Measurements from ENCODE around the gene AQR. TPM values are rescaled to one million over a fixed set of nuclear protein-coding genes. Genes with fewer than 3 reads are reported as not detected.
A peak's percentile ranks its signal among the peaks of the same experiment; 100 is the strongest.

The AQR gene
- total and polyA plus RNA-seq, 2 of the 13 experiments (the other 11 are each of a cell fraction or from before 2014, with no cell fraction given) = 18.7 to 31.3 TPM

GRCh38 chr15:34987609-34988026 lies 18.1 kb upstream of the AQR start (continued):
- TF ChIP-seq ARID5B (CRISPR knock-in tag; IDR thresholded peaks at IDR 0.05) = 0 out of 2 replicates have a peak, but pooled peaks have one; percentile 3
- TF ChIP-seq HBP1 (CRISPR knock-in tag; IDR thresholded peaks at IDR 0.05; ENCODE audit: low read depth) = no peak
- no peak for TF ChIP-seq ZNF788 (CRISPR knock-in tag; IDR thresholded peaks at IDR 0.05; ENCODE audit: borderline replicate concordance)
- no peak for TF ChIP-seq BCLAF1 (IDR thresholded peaks at IDR 0.05)
- TF ChIP-seq MAFG (CRISPR knock-in tag; IDR thresholded peaks at IDR 0.05) = no peak
- TF ChIP-seq ZNF709 (CRISPR knock-in tag; IDR thresholded peaks at IDR 0.05) = no peak
- peak; percentile 6; the same call in 1 of the 2 replicates for TF ChIP-seq FOXP4 (CRISPR knock-in tag; IDR thresholded peaks at IDR 0.05)
- no peak for TF ChIP-seq MXD1 (CRISPR knock-in tag; IDR thresholded peaks at IDR 0.05)
- no peak for TF ChIP-seq ZNF567 (CRISPR knock-in tag; IDR thresholded peaks at IDR 0.05; ENCODE audit: borderline replicate concordance)
- TF ChIP-seq HNF4A (CRISPR knock-in tag; IDR thresholded peaks at IDR 0.05) = peak; percentile 74
- peak; percentile 90; the same call in 1 of the 2 replicates for TF ChIP-seq FLYWCH1 (CRISPR knock-in tag; IDR thresholded peaks at IDR 0.05)
- no peak for TF ChIP-seq NFRKB (IDR thresholded peaks at IDR 0.05)
- no peak for TF ChIP-seq SAP130 (CRISPR knock-in tag; IDR thresholded peaks at IDR 0.05; ENCODE audit: low read depth)
- TF ChIP-seq CREB1 (IDR thresholded peaks at IDR 0.05) = no peak
- TF ChIP-seq CREB1 (CRISPR knock-in tag; IDR thresholded peaks at IDR 0.05) = no peak
- 0 out of 2 replicates have a peak, but pooled peaks have one; percentile 6 for TF ChIP-seq STAT6 (CRISPR knock-in tag; IDR thresholded peaks at IDR 0.05; ENCODE audit: borderline replicate concordance)
